Psoas muscle (tissue), 8 donors: ENCODE data around the gene LRRC2. TPM values are rescaled to one million over a fixed set of nuclear protein-coding genes. Genes with fewer than 3 reads are reported as not detected.
"Not testable (repeated sequence)": the region's sequence is repeated elsewhere in the genome, so short reads cannot be mapped to it uniquely, and the experiment has no call there.

ENCODE experiments used
- ATAC-seq, 4 donors: fragments of 200-7000 bp; cut with Tn5 transposase; one replicate each; pipeline ENCODE4 v1.9.1; 2020; ENCODE audit warnings: moderate library complexity in 3 of 4, mild to moderate bottlenecking in 2 of 4
- DNase-seq, 2 donors: peaks; one replicate each; pipeline ENCODE4 v3.0.0-alpha.2; 2020
- H3K27ac ChIP-seq: fragments of 200-600 bp; one replicate; pipeline ENCODE4 v1.8.0; 2022
- H3K27me3 ChIP-seq, 3 donors: fragments of 200-600 bp in 1 of 3; one replicate each; pipeline versions ENCODE4 v1.6.1 to v1.8.0; 2013 to 2022; ENCODE audit warnings: low read length in 2 of 3, mild to moderate bottlenecking in 2 of 3, moderate library complexity in 1 of 3; ENCODE audit not compliant: insufficient read depth in 3 of 3
- H3K36me3 ChIP-seq, 2 donors: fragments of 200-600 bp in 1 of 2; one replicate each; pipeline versions ENCODE4 v1.6.1 to v1.8.0; 2013 to 2022; ENCODE audit warnings: low read depth in 1 of 2, mild to moderate bottlenecking in 1 of 2, moderate library complexity in 1 of 2; ENCODE audit not compliant: insufficient read depth in 1 of 2
- H3K4me1 ChIP-seq: fragments of 200-600 bp; one replicate; pipeline ENCODE4 v1.8.0; 2022
- H3K4me3 ChIP-seq: fragments of 200-600 bp; one replicate; pipeline ENCODE4 v1.8.0; 2022; ENCODE audit warnings: mild to moderate bottlenecking
- H3K9me3 ChIP-seq: fragments of 200-600 bp; one replicate; pipeline ENCODE4 v1.8.0; 2022
- CTCF ChIP-seq: fragments of 200-600 bp; IDR thresholded peaks from one replicate; pipeline ENCODE4 v1.8.0; 2022; ENCODE audit warnings: antibody characterized with exemption
- WGBS, 3 donors: extraction: QIAGEN DNeasy Blood & Tissue Kit; methylation state at CpG; one replicate each; pipeline versions ENCODE4 v1.1.6 to v1.1.7; 2013; 5-methylcytosine and 5-hydroxymethylcytosine counted together
- intact Hi-C, 2 donors: fragments of 100-400 bp; cut with DNase I; formaldehyde crosslinking; loops; one replicate each; pipeline versions ENCODE4 v1.11.0 to v1.14.2; 2022
- polyA plus RNA-seq, 3 donors: library from polyadenylated mRNA; stranded (reverse); fragments of 200-250 nt; gene quantifications; one replicate each; pipeline ENCODE4 v1.2.3, GENCODE V29; 2013
- total RNA-seq, 4 donors: library from RNA; stranded (reverse); fragmentation: NEBNext Ultra II Directional in 2 of 4; extraction: Animal tissue kit (Norgen Biotek cat#: 25700) in 2 of 4; gene quantifications; one replicate each; pipeline versions ENCODE4 v1.2.1 to v1.2.4, GENCODE V29; 2021 to 2023
- donor health status: healthy with polysubstance abuse.
- donor health status: DM: no; HTN: no; CAD: no; lungs with moderate emphysema.
- donor health status: Bipolar disorder and iron deficiency.
- donor health status: healthy.
- donor health status: DM: yes; HTN: yes; CAD: no.
- donor health status: DM: no; HTN: no; CAD: no.
- donor health status: DM: no; HTN: no; CAD: no.
- donor health status: DM: yes; HTN: yes; CAD: no.

The LRRC2 gene
- total and polyA plus RNA-seq, 7 donors = 8.3 to 160 (median 65.1) TPM

GRCh38 chr3:46593979-46594378 is 27.9 kb upstream of the LRRC2 start:
- intact Hi-C loops = no loop called here
- Histone ChIP-seq H3K27ac (no peak overlapping the region), H3K27me3 (no peaks in the 10 kb centered on the region), H3K4me3 (no peak overlapping the region), H3K4me1 (no peaks in the 10 kb centered on the region), H3K9me3 (no peaks in the 10 kb centered on the region), H3K36me3 (no peaks in the 10 kb centered on the region)
- no peak for TF ChIP-seq CTCF
- ATAC-seq (no peak), DNase-seq (no peak)

- no peaks in the 10 kb centered on the region for H3K9me3 ChIP-seq
- intact Hi-C loops = no loop called here
- no peaks in the 10 kb centered on the region for H3K4me1 ChIP-seq
- no peak for TF ChIP-seq CTCF
- H3K36me3 ChIP-seq = no peaks in the 10 kb centered on the region
- H3K27ac ChIP-seq = no peak overlapping the region
- DNase-seq (no peak), ATAC-seq (no peak)
- 87 to 93% (median 92%) methylated on average over 14 of the region's 14 CpGs for WGBS, 3 donors
- H3K27me3 ChIP-seq = no peaks in the 10 kb centered on the region
- H3K4me3 ChIP-seq = no peak overlapping the region
Measured at GRCh38 chr3:46593274-46593862, 27.3 kb upstream of the LRRC2 start.

- H3K36me3 ChIP-seq, intact Hi-C loops, H3K27me3 ChIP-seq, H3K9me3 ChIP-seq, ATAC-seq, H3K4me1 ChIP-seq, H3K27ac ChIP-seq, H3K4me3 ChIP-seq, DNase-seq: not testable (repeated sequence)
- WGBS, 3 donors = 76 to 91% (median 81%) methylated on average over 3 of the region's 3 CpGs
Measured at GRCh38 chr3:46587268-46587667, 21.2 kb upstream of the LRRC2 start.

- DNase-seq (no peak), ATAC-seq (no peak)
- intact Hi-C loops = no loop called here
- Histone ChIP-seq H3K9me3 (no peaks in the 10 kb centered on the region), H3K27me3 (no peaks in the 10 kb centered on the region), H3K27ac (no peak overlapping the region), H3K4me3 (no peak overlapping the region), H3K36me3 (no peaks in the 10 kb centered on the region), H3K4me1 (no peaks in the 10 kb centered on the region)
- no peak for TF ChIP-seq CTCF
- WGBS, 3 donors = 89 to 90% (median 90%) methylated on average over 6 of the region's 6 CpGs
Measured at GRCh38 chr3:46586738-46587246, 20.7 kb upstream of the LRRC2 start.

GRCh38 chr3:46585799-46586693 is 19.9 kb upstream of the LRRC2 start:
- no peak for DNase-seq
- Histone ChIP-seq H3K27me3 (no peaks in the 10 kb centered on the region), H3K9me3 (no peaks in the 10 kb centered on the region), H3K4me3 (no peak overlapping the region), H3K27ac (no peak overlapping the region), H3K36me3 (no peaks in the 10 kb centered on the region), H3K4me1 (no peaks in the 10 kb centered on the region)
- no peak for TF ChIP-seq CTCF
- WGBS, 3 donors = 91 to 95% (median 92%) methylated on average over 5 of the region's 5 CpGs
- no peak for ATAC-seq
- intact Hi-C loops = no loop called here
